ENCODE measurements around the gene BCLAF1.

- TF ChIP-seq FOXA3 (CRISPR knock-in tag; conservative IDR thresholded peaks at IDR 0.05 in 1 of 2, IDR thresholded peaks at IDR 0.05 in 1 of 2) (no peak), CTCF (IDR thresholded peaks at IDR 0.05 in 2 of 3, conservative IDR thresholded peaks at IDR 0.05 in 1 of 3; ENCODE audit: insufficient read depth in 2 of 3, low read depth in 1 of 3, low read length in 3 of 3) (no peak), ZNF589 (CRISPR knock-in tag; IDR thresholded peaks at IDR 0.05; ENCODE audit: low read depth) (no peak), CBX2 (IDR thresholded peaks at IDR 0.05; ENCODE audit: insufficient read depth, low read length, poor library complexity, severe bottlenecking) (no peak), HMG20A (CRISPR knock-in tag; conservative IDR thresholded peaks at IDR 0.05) (no peak), ZFX (CRISPR knock-in tag; IDR thresholded peaks at IDR 0.05) (no peak), ZNF512 (tag; IDR thresholded peaks at IDR 0.05) (no peak), SRSF3 (IDR thresholded peaks at IDR 0.05; ENCODE audit: insufficient read depth, low read length) (no peak)
Measured at GRCh38 chr6:136315594-136315993, 25.9 kb upstream of the BCLAF1 start.
